HepG2 (cell line): ENCODE results near the gene RBCK1. TPM values are rescaled to one million over a fixed set of nuclear protein-coding genes. Genes with fewer than 3 reads are reported as not detected.

Source experiments
- CREB1 ChIP-seq, 2 experiments: fragments of 450-650 bp in 1 of 2; IDR thresholded peaks; 2 replicates each; pipeline ENCODE4 v1.6.1; 2016 to 2017; ENCODE audit warnings: control low read depth in 1 of 2, mild to moderate bottlenecking in 1 of 2, missing compliant biosample characterization in 1 of 2, missing genetic modification characterization in 1 of 2
- FOSL2 ChIP-seq: sonication (generic); formaldehyde crosslinking; IDR thresholded peaks from 2 replicates; pipeline ENCODE4 v1.4.0; 2020; ENCODE audit warnings: missing genetic modification reagents
- IRX3 ChIP-seq: sonication (generic); formaldehyde crosslinking; IDR thresholded peaks from 2 replicates; pipeline ENCODE4 v1.8.1; 2023; ENCODE audit warnings: mild to moderate bottlenecking, low read depth, missing genetic modification reagents, borderline replicate concordance
- JUNB ChIP-seq: sonication (generic); formaldehyde crosslinking; IDR thresholded peaks from 2 replicates; pipeline ENCODE4 v1.8.0; 2022; ENCODE audit warnings: missing genetic modification reagents, mild to moderate bottlenecking, borderline replicate concordance
- KAT8 ChIP-seq: IDR thresholded peaks from 2 replicates; pipeline ENCODE4 v1.6.1; 2016; ENCODE audit warnings: missing genetic modification reagents, missing compliant biosample characterization
- PCBP2 ChIP-seq: fragments of 200-400 bp; formaldehyde crosslinking; optimal IDR thresholded peaks from 2 replicates; pipeline ENCODE3; 2018; ENCODE audit warnings: low read length, low read depth; ENCODE audit not compliant: poor library complexity, severe bottlenecking
- PHF8 ChIP-seq: sonication (generic); formaldehyde crosslinking; IDR thresholded peaks from 2 replicates; pipeline ENCODE4 v1.5.0; 2020; ENCODE audit warnings: missing genetic modification reagents
- RBFOX2 ChIP-seq: fragments of 200-400 bp; formaldehyde crosslinking; IDR thresholded peaks from 2 replicates; pipeline ENCODE4 v1.6.1; 2017; ENCODE audit warnings: low read depth, mild to moderate bottlenecking, low read length
- SETDB1 ChIP-seq: sonication (generic); formaldehyde crosslinking; IDR thresholded peaks from 2 replicates; pipeline ENCODE4 v1.5.1; 2020; ENCODE audit warnings: missing genetic modification reagents, mild to moderate bottlenecking, borderline replicate concordance
- ZNF383 ChIP-seq: sonication (generic); formaldehyde crosslinking; IDR thresholded peaks from 2 replicates; pipeline ENCODE4 v1.4.0; 2020; ENCODE audit warnings: missing genetic modification reagents, mild to moderate bottlenecking, borderline replicate concordance
- ZNF879 ChIP-seq: sonication (generic); formaldehyde crosslinking; IDR thresholded peaks from 2 replicates; pipeline ENCODE4 v1.8.1; 2023; ENCODE audit warnings: missing genetic modification reagents
- polyA plus RNA-seq, 8 experiments: library from polyadenylated mRNA; depleted of rRNA in 3 of 8; stranded (reverse) in 7 of 8; unstranded in 1 of 8; fragments of >200 nt; fragmentation: Illumina TruSeq in 4 of 8; extraction: Trizol in 4 of 8; gene quantifications; 2 replicates each; pipeline versions ENCODE4 v1.2.1 to v1.2.3, GENCODE V29; 2011 to 2016; ENCODE audit warnings: low read depth in 4 of 8, missing spikeins in 1 of 8, mixed read lengths in 1 of 8; ENCODE audit not compliant: insufficient read depth in 1 of 8
- total RNA-seq, 5 experiments: library from RNA; depleted of rRNA; stranded (reverse); fragments of >200 nt; fragmentation: Illumina TruSeq; extraction: Trizol; gene quantifications; 2 replicates each; pipeline ENCODE4 v1.2.3, GENCODE V29; 2016; ENCODE audit warnings: low read depth in 1 of 5
- TF ChIP-seq, protein P1 (sequence below): IDR thresholded peaks from 2 replicates; pipeline ENCODE4 v1.6.1; 2018; ENCODE audit warnings: missing genetic modification reagents
- TF ChIP-seq, protein P2 (sequence below): sonication (generic); formaldehyde crosslinking; IDR thresholded peaks from 2 replicates; pipeline ENCODE4 v1.5.0; 2020; ENCODE audit warnings: mild to moderate bottlenecking, missing genetic modification reagents, borderline replicate concordance
- TF ChIP-seq, protein P3 (sequence below): sonication (generic); formaldehyde crosslinking; IDR thresholded peaks from 2 replicates; pipeline ENCODE4 v1.5.1; 2020; ENCODE audit warnings: missing genetic modification reagents, mild to moderate bottlenecking, borderline replicate concordance
- TF ChIP-seq, protein P4 (sequence below): sonication (generic); formaldehyde crosslinking; IDR thresholded peaks from 2 replicates; pipeline ENCODE4 v1.4.0; 2020; ENCODE audit warnings: mild to moderate bottlenecking, missing genetic modification reagents
- TF ChIP-seq, protein P5 (sequence below): sonication (generic); formaldehyde crosslinking; IDR thresholded peaks from 2 replicates; pipeline ENCODE4 v1.5.1; 2020; ENCODE audit warnings: mild to moderate bottlenecking, missing genetic modification reagents, borderline replicate concordance

Gene RBCK1
- total and polyA plus RNA-seq, 2 of the 13 experiments (the other 11 are each of a cell fraction or from before 2014, with no cell fraction given) = 149 to 215 TPM

DNA sequence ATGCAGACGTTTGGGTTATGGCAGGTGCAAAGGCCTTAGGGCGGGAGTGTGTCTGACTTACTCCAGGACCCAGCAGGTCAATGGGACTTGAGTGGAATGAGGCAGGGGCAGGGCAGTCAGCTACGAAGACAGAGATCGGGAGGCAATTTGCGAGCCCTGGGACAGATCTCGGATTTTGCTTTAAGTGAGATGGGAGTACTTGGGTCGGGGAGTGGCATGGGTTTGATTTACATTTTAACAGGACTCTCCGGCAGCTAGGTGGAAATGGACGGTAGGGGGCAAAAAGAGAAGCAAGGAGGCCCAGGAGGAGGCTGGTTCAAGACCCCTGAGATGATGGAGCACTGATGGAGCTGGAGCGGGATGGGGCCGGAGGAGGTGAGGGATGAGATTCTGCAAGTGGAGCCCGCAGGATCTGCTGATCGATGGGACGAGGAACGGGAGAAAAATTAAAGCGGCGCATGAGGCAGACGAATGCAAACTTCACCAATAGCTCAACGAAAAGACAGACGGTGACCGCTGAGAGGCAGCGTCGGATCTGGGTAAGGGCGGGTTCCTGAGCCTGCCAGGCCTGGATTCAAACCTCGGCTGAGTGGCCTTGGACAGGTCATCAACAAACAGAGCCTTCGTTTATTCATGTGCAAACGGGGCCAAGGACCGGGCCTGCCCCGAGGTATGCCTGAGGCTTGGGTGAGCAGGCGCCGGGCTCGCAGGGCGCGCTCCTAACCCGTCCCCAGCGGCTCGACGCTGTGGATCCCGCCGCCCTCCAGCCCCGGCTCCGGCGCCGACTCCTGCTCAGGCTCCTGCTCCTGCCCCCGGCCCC, 756 bp upstream of the RBCK1 start (continued):
- TF ChIP-seq PHF8 (CRISPR knock-in tag) (peak; percentile 40; the same call in 1 of the 2 replicates), IRX3 (CRISPR knock-in tag) (peak; percentile 96), JUNB (CRISPR knock-in tag) (0 out of 2 replicates have a peak, but pooled peaks have one; percentile 74), FOSL2 (peak; percentile 73), CREB1 (IDR thresholded peaks at IDR 0.05) (peak; percentile 26; the same call in 1 of the 2 replicates), CREB1 (CRISPR knock-in tag; IDR thresholded peaks at IDR 0.05) (no peak), SETDB1 (no peak), PCBP2 (no peak), RBFOX2 (peak; percentile 93), KAT8 (CRISPR knock-in tag) (no peak; the same call in 1 of the 2 replicates), ZNF879 (peak; percentile 90; the same call in 1 of the 2 replicates), ZNF383 (CRISPR knock-in tag) (0 out of 2 replicates have a peak, but pooled peaks have one; percentile 16)
- TF ChIP-seq, protein P1, sequence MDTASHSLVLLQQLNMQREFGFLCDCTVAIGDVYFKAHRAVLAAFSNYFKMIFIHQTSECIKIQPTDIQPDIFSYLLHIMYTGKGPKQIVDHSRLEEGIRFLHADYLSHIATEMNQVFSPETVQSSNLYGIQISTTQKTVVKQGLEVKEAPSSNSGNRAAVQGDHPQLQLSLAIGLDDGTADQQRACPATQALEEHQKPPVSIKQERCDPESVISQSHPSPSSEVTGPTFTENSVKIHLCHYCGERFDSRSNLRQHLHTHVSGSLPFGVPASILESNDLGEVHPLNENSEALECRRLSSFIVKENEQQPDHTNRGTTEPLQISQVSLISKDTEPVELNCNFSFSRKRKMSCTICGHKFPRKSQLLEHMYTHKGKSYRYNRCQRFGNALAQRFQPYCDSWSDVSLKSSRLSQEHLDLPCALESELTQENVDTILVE (CRISPR knock-in tag) = peak; percentile 89
- TF ChIP-seq, protein P2, sequence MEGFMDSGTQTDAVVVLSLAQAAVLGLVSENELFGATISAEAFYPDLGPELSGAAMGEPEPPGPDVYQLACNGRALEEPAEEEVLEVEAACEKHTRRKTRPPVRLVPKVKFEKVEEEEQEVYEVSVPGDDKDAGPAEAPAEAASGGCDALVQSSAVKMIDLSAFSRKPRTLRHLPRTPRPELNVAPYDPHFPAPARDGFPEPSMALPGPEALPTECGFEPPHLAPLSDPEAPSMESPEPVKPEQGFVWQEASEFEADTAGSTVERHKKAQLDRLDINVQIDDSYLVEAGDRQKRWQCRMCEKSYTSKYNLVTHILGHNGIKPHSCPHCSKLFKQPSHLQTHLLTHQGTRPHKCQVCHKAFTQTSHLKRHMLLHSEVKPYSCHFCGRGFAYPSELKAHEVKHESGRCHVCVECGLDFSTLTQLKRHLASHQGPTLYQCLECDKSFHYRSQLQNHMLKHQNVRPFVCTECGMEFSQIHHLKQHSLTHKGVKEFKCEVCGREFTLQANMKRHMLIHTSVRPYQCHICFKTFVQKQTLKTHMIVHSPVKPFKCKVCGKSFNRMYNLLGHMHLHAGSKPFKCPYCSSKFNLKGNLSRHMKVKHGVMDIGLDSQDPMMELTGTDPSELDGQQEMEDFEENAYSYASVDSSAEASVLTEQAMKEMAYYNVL = 0 out of 2 replicates have a peak, but pooled peaks have one; percentile 72
- TF ChIP-seq, protein P3, sequence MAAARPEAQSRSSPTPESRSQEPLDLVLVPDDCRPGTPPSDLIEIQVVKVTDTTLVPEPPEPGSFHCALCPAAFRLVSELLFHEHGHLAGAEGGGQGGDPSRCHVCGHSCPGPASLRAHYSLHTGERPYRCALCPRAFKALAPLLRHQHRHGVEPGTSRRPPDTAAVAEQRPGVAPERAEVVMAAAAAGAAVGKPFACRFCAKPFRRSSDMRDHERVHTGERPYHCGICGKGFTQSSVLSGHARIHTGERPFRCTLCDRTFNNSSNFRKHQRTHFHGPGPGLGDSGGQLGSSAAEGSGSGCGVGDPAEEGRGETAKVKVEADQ (CRISPR knock-in tag) = peak; percentile 83
- TF ChIP-seq, protein P4, sequence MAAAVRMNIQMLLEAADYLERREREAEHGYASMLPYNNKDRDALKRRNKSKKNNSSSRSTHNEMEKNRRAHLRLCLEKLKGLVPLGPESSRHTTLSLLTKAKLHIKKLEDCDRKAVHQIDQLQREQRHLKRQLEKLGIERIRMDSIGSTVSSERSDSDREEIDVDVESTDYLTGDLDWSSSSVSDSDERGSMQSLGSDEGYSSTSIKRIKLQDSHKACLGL (CRISPR knock-in tag) = peak; percentile 82
- TF ChIP-seq, protein P5, sequence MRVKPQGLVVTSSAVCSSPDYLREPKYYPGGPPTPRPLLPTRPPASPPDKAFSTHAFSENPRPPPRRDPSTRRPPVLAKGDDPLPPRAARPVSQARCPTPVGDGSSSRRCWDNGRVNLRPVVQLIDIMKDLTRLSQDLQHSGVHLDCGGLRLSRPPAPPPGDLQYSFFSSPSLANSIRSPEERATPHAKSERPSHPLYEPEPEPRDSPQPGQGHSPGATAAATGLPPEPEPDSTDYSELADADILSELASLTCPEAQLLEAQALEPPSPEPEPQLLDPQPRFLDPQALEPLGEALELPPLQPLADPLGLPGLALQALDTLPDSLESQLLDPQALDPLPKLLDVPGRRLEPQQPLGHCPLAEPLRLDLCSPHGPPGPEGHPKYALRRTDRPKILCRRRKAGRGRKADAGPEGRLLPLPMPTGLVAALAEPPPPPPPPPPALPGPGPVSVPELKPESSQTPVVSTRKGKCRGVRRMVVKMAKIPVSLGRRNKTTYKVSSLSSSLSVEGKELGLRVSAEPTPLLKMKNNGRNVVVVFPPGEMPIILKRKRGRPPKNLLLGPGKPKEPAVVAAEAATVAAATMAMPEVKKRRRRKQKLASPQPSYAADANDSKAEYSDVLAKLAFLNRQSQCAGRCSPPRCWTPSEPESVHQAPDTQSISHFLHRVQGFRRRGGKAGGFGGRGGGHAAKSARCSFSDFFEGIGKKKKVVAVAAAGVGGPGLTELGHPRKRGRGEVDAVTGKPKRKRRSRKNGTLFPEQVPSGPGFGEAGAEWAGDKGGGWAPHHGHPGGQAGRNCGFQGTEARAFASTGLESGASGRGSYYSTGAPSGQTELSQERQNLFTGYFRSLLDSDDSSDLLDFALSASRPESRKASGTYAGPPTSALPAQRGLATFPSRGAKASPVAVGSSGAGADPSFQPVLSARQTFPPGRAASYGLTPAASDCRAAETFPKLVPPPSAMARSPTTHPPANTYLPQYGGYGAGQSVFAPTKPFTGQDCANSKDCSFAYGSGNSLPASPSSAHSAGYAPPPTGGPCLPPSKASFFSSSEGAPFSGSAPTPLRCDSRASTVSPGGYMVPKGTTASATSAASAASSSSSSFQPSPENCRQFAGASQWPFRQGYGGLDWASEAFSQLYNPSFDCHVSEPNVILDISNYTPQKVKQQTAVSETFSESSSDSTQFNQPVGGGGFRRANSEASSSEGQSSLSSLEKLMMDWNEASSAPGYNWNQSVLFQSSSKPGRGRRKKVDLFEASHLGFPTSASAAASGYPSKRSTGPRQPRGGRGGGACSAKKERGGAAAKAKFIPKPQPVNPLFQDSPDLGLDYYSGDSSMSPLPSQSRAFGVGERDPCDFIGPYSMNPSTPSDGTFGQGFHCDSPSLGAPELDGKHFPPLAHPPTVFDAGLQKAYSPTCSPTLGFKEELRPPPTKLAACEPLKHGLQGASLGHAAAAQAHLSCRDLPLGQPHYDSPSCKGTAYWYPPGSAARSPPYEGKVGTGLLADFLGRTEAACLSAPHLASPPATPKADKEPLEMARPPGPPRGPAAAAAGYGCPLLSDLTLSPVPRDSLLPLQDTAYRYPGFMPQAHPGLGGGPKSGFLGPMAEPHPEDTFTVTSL (CRISPR knock-in tag) = peak; percentile 10; the same call in 1 of the 2 replicates
